ENCODE measurements around the gene ADAMTS6.
"Not testable (repeated sequence)": the region's sequence is repeated elsewhere in the genome, so short reads cannot be mapped to it uniquely, and the experiment has no call there.

The ADAMTS6 gene

GRCh38 chr5:65481635-65482295 is at the start of gene ADAMTS6:
Gene ADAMTS6, minus strand, starts transcription at chr5:65481920. Its CDS starts 8,247 bp downstream, at chr5:65473673.
- DNase-seq = no peak

- no peak for DNase-seq
Observed at GRCh38 chr5:65530904-65531303, 49.2 kb upstream of the ADAMTS6 start.

GRCh38 chr5:65525726-65526125 is 44.0 kb upstream of the ADAMTS6 start:
- DNase-seq = no peak

GRCh38 chr5:65512170-65512937 is 30.6 kb upstream of the ADAMTS6 start:
- DNase-seq = no peak

- DNase-seq = no peak
Observed at GRCh38 chr5:65508978-65509377, 27.3 kb upstream of the ADAMTS6 start.

- DNase-seq = no peak
Observed at GRCh38 chr5:65506961-65507360, 25.2 kb upstream of the ADAMTS6 start.

GRCh38 chr5:65489119-65489518 is 7.4 kb upstream of the ADAMTS6 start:
- no peak for DNase-seq

GRCh38 chr5:65488038-65488687 is 6.4 kb upstream of the ADAMTS6 start:
- not testable (repeated sequence) for DNase-seq

- not testable (repeated sequence) for DNase-seq
Observed at GRCh38 chr5:65486803-65487202, 5.1 kb upstream of the ADAMTS6 start.

GRCh38 chr5:65485405-65485804 is 3.7 kb upstream of the ADAMTS6 start:
- DNase-seq = no peak

GRCh38 chr5:65483546-65484346 is 2.0 kb upstream of the ADAMTS6 start:
- no peak for DNase-seq

GRCh38 chr5:65482736-65483545 is 1.2 kb upstream of the ADAMTS6 start:
- no peak for DNase-seq

- no peak for DNase-seq
Observed at GRCh38 chr5:65482296-65482735, 596 bp upstream of the ADAMTS6 start.

GRCh38 chr5:65481171-65481581 is 544 bp downstream of the ADAMTS6 start:
- DNase-seq = no peak

- no peak for DNase-seq
Observed at GRCh38 chr5:65480306-65480865, 1.3 kb downstream of the ADAMTS6 start.

GRCh38 chr5:65479527-65479926 is 2.2 kb downstream of the ADAMTS6 start:
- no peak for DNase-seq

GRCh38 chr5:65478336-65478735 is 3.4 kb downstream of the ADAMTS6 start:
- no peak for DNase-seq

GRCh38 chr5:65475895-65476294 is 5.8 kb downstream of the ADAMTS6 start:
- no peak for DNase-seq

- no peak for DNase-seq
Observed at GRCh38 chr5:65475336-65475735, 6.4 kb downstream of the ADAMTS6 start.

- DNase-seq = no peak
Observed at GRCh38 chr5:65474130-65474711, 7.5 kb downstream of the ADAMTS6 start.

- DNase-seq = no peak
Observed at GRCh38 chr5:65468633-65469032, 13.1 kb downstream of the ADAMTS6 start.

Measured in NCI-H510A (cell line).